Amygdala (tissue), 56 donors: ENCODE data around the gene CACNA1B.
"Not testable (repeated sequence)": the region's sequence is repeated elsewhere in the genome, so short reads cannot be mapped to it uniquely, and the experiment has no call there.

Experiments
- DNase-seq, 56 donors: peaks; one replicate each; lab custom pipeline; 2025; lab: John Stamatoyannopoulos, UW

The CACNA1B gene

GRCh38 chr9:138120511-138121437 lies 243.2 kb downstream of the CACNA1B start:
- DNase-seq, result no peak

- no peak for DNase-seq
These were observed 244.0 kb downstream of the CACNA1B start for GRCh38 chr9:138121438-138122050.

- no peak for DNase-seq
These were observed 244.6 kb downstream of the CACNA1B start for GRCh38 chr9:138122201-138122600.

- no peak for DNase-seq
These were observed 245.1 kb downstream of the CACNA1B start for GRCh38 chr9:138122676-138123075.

- no peak for DNase-seq
These were observed 245.5 kb downstream of the CACNA1B start for GRCh38 chr9:138123086-138123485.

GRCh38 chr9:138126090-138126857 lies 248.7 kb downstream of the CACNA1B start:
- DNase-seq, result not testable (repeated sequence)

GRCh38 chr9:138126858-138127584 lies 249.4 kb downstream of the CACNA1B start:
- not testable (repeated sequence) for DNase-seq

GRCh38 chr9:138128027-138128426 lies 250.4 kb downstream of the CACNA1B start:
- not testable (repeated sequence) for DNase-seq

- DNase-seq, result not testable (repeated sequence)
These were observed 251.7 kb downstream of the CACNA1B start for GRCh38 chr9:138129318-138129717.

GRCh38 chr9:138132946-138133705 lies 255.5 kb downstream of the CACNA1B start:
- DNase-seq, result not testable (repeated sequence)

GRCh38 chr9:138134581-138134980 lies 257.0 kb downstream of the CACNA1B start:
- DNase-seq, result not testable (repeated sequence)

GRCh38 chr9:138139096-138139495 lies 261.5 kb downstream of the CACNA1B start:
- DNase-seq, result not testable (repeated sequence)

- not testable (repeated sequence) for DNase-seq
These were observed 263.4 kb downstream of the CACNA1B start for GRCh38 chr9:138140980-138141379.

GRCh38 chr9:138142528-138143244 lies 265.1 kb downstream of the CACNA1B start:
- DNase-seq, result not testable (repeated sequence)

- not testable (repeated sequence) for DNase-seq
These were observed 265.9 kb downstream of the CACNA1B start for GRCh38 chr9:138143491-138143890.

- peak in 1 of 56 donors; percentile 23 for DNase-seq
These were observed 270.0 kb downstream of the CACNA1B start for GRCh38 chr9:138147556-138147955.

GRCh38 chr9:138149672-138150656 lies 272.4 kb downstream of the CACNA1B start:
- DNase-seq, result peak in 2 of 56 donors; percentile 17 to 25
